HL-60/S4 treated with phorbol 12-myristate 13-acetate at 8.2 ng/mL for 4 days and 3 days (cell line): ENCODE data around the gene GRK5.
"Not testable (repeated sequence)": the region's sequence is repeated elsewhere in the genome, so short reads cannot be mapped to it uniquely, and the experiment has no call there.

ENCODE experiments used
- in situ Hi-C: fragments of 300-500 bp; cut with MboI; formaldehyde crosslinking; loops from 2 replicates; pipeline ENCODE4 v1.15.0; 2022; ENCODE audit warnings: low sequenced_read_pairs

Gene GRK5

GRCh38 chr10:119207366-119207666 lies at the start of gene GRK5:
Gene GRK5, plus strand, starts transcription at chr10:119207571. Its CDS starts 347 bp downstream, at chr10:119207918.
- in situ Hi-C loops, result loop anchor here (25.0 kb wide), 1 partner anchor 205 kb away; no protein-coding TSS in a partner anchor

GRCh38 chr10:119159332-119159731 lies 48.0 kb upstream of the GRK5 start:
- in situ Hi-C loops, result no loop called here

- in situ Hi-C loops, result no loop called here
Observed at GRCh38 chr10:119161680-119162451, 45.5 kb upstream of the GRK5 start.

DNA sequence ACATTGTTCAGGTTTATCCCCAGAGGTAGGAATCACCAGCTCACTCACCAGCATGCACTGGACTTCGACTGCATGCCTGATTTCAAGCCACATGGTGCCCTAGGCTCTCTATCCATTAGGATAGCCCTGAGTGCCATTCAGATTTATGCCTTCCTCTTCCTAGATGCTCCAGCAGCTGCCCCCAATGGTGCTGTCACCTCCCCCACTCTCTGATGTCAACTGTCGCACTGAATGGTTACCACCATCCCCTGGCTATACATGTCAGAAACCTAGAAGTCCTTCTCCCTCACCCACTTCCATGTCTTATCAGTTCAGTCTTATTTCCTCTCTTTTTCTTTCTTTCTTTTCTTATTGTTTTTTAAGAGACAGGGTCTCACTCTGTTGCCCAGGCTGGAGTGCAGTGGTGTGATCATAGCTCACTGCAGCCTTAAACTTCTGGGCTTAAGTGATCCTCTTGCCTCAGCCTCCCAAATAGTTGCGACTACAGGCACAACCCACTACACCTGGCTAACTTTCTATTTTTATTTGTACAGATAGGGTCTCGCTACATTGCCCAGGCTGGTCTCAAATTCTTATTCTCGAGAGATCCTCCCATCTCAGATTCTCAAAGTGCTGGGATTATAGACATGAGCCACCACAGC lies 44.8 kb upstream of the GRK5 start:
- in situ Hi-C loops, result no loop called here

DNA sequence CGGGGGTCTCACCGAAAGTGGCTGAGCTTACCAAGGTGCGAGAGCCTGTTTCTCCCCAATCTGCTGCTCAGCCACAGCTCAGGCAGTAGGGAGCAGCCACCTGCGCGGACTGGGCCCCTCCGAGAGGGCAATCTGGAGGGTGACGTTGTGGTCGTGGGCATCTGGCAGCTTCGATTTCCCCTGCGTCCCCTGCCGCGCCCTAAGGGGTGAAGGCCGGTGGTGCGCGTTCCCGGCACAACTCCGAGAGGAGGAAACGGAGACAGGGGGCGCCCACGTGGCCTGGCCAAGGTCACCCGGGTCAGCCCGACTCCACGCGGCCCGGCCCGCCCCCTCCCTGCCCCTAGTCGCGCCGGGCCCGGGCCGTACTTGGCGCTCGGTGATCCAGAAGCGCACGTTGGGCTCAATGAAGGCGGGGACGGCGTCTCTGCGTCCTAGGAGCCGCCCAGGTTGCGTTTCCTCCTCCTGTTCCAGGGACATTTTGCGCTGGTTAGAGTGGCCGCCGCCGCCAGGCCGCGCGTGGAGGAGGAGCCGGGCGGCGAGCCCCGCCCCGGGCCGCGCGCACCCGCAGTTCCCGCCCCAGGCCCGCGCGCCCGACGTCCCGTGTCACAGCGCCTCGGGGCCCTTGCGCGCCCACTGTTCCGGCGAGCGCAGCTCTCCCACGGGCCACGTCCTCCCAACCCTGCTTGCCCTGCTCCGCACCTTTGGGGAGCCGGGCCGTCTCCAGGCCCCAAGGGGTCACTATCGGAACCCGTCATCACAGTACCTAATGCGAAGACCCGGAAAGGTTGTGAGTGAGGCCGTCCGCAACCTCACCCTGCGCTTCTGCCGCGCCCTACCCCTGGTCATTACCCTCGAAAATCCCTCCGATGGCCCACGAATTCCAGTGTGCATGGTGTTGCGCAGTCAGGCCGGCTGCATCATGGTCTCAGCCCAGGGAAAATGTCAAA lies 41.9 kb upstream of the GRK5 start, which contains the start of gene SFXN4:
TSS of gene SFXN4 (minus strand) at position 544 of the 947 bp plus-strand sequence. CDS start at position 477, 67 bp downstream.
- in situ Hi-C loops, result no loop called here

GRCh38 chr10:119166118-119166500 lies 41.3 kb upstream of the GRK5 start:
- in situ Hi-C loops, result no loop called here

- in situ Hi-C loops, result no loop called here
Observed at GRCh38 chr10:119166564-119166963, 40.8 kb upstream of the GRK5 start.

GRCh38 chr10:119167041-119167440 lies 40.3 kb upstream of the GRK5 start:
- in situ Hi-C loops, result no loop called here

DNA sequence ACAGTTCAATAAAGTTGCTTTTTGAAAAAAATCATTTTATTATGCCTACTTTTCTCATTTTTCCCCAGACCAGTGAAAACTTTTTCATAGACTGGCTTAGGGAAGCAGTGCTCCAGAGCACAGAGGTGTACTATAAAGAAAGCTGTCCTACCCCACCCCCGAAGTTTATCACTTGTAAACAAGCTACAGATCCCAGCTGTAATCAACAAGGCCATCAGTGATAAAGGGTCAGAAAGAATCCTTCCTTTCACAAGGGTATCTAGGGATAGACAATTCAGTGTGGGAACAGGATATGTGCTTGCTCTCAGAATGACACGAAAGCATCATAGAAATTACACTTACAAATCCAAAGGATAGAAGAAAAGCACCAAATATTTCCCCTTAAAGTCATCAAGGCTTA lies 33.3 kb upstream of the GRK5 start:
- in situ Hi-C loops, result no loop called here

- in situ Hi-C loops, result no loop called here
Observed at GRCh38 chr10:119176166-119176565, 31.2 kb upstream of the GRK5 start.

- in situ Hi-C loops, result no loop called here
Observed at GRCh38 chr10:119177708-119178371, 29.5 kb upstream of the GRK5 start.

DNA sequence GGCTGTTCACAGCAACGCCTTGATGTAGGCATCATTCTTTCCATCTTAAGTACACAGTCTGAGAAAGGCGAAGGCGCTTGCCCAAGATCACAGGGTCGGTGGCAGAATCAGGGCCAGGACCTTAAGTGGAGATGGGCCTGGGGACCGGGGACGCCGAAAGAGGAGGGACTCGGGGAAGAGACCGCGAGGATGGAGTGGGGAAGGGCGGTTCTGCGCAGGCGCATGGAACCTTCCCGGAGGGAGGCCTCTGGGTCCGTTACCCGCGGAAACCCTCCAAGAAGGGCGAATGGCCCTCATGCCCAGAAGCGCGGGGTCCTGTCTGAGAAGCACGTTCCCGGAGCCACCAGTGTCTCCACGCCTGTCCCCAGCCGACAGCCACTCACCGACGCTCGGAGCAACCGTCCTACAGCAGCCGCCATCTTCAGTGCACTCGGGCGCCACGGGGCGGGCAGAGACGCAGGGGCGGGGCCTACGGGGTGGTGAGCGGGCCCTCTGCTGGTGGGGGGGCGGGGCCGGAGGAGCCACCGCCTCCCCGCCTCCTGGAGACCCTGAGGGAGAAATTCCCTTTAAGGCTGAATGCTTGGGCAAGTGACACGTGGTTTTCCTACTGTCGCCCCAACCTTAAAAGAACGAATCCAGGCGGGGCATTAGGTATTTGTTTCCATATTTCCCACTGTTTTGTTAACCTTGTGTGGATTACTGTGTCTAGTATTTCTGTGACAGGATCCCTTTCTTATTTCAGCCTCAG lies 28.8 kb upstream of the GRK5 start, which contains the start of gene PRDX3:
TSS of gene PRDX3 (minus strand) at position 441 of the 748 bp plus-strand sequence. CDS start at position 419, 22 bp downstream.
- in situ Hi-C loops, result no loop called here

GRCh38 chr10:119180850-119181400 lies 26.4 kb upstream of the GRK5 start:
- in situ Hi-C loops, result not testable (repeated sequence)

DNA sequence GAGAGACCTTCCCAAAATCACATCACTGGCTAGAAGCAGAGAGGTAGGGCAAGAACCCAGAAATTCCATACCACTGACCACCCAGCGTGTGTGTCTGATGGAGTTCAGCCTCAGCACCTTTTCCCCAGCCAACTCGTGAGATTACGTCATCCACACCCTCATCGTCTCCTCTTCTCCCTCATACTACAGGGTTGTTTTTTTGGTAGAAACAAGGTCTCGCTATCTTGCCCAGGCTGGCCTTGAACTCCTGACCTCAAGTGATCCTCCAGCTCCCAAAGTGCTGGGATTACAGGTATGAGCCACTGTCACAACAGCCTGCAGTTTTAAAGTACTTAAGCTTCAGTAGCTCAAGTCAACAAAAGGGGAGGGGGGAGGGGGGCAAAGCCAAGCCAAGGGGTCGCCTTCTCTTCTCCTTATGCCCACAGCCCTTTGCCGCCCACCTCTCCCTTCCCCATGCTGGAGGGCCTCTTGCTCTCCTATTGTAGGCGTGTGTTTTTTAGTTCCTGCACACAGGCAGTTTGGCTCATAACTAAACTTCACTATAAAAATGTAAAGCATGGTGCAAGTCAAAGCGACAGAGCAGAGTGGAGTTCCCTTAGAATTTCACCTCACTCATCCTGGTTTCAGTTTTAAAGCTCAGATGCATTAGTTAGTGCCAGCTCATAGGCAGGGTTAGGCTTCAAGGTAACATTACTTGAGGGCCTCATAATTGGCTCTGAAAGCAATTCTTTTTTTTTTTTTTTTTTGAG lies 23.5 kb upstream of the GRK5 start:
- in situ Hi-C loops, result no loop called here

GRCh38 chr10:119189811-119190282 lies 17.5 kb upstream of the GRK5 start:
- in situ Hi-C loops, result no loop called here

- in situ Hi-C loops, result no loop called here
Observed at GRCh38 chr10:119190353-119190752, 17.0 kb upstream of the GRK5 start.

- in situ Hi-C loops, result no loop called here
Observed at GRCh38 chr10:119190954-119191785, 16.2 kb upstream of the GRK5 start.

DNA sequence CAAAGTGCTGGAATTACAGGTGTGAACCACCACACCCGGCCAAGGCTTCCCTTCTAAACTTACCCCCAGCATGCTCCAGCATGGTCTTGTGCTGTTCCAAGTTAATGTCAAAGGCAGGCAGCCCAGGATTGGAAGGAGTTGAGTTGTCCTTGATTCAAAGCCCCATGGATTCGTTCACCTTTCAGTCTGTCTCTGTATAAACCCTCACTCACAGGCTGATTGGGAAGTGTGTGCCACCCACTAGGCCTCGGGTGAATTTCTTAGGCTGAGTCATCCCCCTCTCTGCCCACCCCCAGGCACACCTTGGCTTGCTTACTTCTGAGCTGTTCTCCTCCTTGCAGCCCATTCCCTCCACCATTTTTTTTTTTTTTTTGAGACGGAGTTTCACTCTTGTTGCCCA lies 15.5 kb upstream of the GRK5 start:
- in situ Hi-C loops, result no loop called here
